GM18868 (cell line): ENCODE measurements around the gene SACM1L.
"Not testable (repeated sequence)": the region's sequence is repeated elsewhere in the genome, so short reads cannot be mapped to it uniquely, and the experiment has no call there.

Source experiments
- ATAC-seq: cut with Tn5 transposase; IDR thresholded peaks from one replicate; pipeline ENCODE4 v1.9.1; 2021; ENCODE audit warnings: mild to moderate bottlenecking, moderate library complexity; ENCODE audit not compliant: unreplicated experiment

SACM1L gene

DNA sequence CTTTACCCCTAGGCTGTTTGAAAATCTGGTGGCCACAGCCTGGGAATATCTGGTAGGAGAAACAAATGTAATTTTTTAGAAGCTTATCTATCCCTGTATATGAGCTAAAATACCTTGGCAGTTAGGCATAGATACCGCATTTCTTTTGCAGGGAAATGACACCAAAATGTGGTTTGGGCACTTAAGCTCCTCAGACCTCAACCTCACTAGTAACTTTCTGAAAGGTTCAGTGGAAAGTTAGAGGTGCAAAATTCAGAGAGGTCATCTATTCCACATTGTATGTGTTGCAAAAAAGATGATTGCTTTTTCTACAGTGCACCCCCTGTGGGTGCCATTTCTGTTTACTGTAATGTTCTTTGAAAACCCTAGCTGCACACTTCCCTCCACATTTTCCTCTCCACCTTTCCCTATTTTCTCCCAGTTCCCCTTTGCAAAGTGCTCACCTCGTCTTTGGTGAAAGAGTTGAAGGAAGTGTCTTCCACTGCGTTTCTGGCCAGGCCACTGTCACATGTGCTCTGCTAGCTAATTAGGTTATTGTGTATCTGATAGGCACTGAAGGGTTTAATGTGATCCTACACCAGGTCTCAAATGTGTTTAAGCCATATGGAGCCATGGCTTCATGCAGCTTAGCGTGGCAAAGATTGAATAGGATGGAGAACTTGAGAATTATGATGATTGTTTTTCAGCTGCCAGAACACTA is 1.3 kb downstream of the SACM1L start:
- ATAC-seq = no peak

- ATAC-seq = no peak
Observed at GRCh38 chr3:45691842-45692241, 2.6 kb downstream of the SACM1L start.

DNA sequence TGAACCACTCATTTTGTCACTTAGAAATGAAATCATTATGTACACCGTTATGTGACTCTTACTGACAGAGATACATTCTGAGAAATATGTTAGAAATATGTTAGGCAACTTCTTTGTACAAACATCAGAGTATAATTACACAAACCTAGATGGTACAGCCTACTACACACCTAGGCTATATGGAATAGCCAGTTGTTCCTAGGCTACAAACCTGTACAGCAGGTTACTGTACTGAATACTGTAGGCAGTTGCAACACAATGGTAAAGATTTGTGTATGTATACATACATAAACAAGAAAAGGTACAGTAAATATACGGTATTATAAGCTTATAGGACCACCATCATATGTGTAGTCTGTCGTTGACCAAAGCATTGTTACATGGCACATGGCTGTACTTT is 3.7 kb downstream of the SACM1L start:
- no peak for ATAC-seq

- no peak for ATAC-seq
Observed at GRCh38 chr3:45693941-45694521, 4.8 kb downstream of the SACM1L start.

DNA sequence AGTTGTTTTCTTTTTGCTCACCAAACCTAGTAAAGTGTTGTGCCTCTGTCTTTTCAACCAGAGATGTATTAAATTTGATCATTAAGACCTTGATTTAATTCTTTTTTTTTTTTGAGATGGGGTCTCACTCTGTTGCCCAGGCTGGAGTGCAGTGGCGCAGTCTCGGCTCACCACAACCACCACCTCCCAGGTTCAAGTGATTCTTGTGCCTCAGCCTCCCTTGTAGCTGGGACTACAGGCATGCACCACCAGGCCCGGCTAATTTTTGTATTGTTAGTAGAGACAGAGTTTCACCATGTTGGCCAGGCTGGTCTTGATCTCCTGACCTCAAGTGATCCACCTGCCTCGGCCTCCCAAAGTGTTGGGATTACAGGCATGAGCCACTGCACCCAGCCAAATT is 6.0 kb downstream of the SACM1L start:
- ATAC-seq = not testable (repeated sequence)

DNA sequence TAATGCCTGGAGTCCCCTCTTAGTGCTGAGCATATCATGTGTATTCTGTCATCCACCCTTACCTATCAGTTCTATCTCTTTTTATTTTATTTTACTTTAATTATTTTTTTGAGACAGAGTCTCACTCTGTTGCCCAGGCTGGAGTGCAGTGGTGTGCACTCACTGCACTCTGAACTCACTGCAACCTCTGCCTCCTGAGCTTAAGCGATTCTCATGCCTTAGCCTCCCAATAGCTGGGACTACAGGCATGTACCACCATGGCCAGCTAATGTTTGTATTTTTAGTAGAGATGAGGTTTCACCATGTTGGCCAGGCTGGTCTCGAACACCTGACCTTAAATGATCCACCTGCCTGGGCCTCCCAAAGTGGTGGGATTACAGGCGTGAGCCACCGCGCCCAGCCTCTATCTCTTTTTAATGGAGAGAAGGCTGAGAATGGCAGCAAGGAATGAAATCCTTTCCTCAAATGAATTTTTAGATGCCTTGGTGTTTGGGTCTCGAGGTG is 11.4 kb downstream of the SACM1L start:
- no peak for ATAC-seq

DNA sequence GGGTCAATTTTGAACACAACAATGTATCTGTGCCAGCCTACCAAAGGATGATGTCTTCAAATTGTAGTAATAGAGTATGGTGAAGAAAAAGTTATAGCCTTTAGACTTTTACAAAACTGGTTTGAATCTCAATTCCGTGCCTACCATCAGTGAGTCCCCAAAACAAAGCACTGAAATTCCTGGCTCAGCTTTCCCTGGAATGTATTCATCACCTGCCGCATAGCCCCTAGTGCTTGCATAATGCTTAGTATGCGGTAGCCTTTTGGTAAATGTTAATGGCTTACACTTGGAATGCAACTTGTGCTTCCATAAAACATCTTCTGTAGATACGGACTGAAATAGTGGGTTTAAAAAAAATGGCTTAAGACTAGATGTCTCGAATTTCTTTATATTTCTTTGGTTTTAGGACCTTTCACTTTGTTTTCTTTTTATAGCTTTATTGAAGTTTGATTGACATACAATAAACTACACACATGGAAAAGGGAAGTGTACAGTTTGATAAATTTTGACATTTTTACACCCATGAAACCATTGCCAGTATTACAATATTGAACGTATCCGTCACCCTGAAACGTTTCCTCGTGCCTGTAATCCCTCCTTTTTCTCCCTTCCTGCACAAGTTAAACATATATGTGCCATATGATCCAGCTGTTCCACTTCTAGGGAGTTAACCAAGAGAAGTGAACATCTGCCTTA is 12.1 kb downstream of the SACM1L start:
- no peak for ATAC-seq

DNA sequence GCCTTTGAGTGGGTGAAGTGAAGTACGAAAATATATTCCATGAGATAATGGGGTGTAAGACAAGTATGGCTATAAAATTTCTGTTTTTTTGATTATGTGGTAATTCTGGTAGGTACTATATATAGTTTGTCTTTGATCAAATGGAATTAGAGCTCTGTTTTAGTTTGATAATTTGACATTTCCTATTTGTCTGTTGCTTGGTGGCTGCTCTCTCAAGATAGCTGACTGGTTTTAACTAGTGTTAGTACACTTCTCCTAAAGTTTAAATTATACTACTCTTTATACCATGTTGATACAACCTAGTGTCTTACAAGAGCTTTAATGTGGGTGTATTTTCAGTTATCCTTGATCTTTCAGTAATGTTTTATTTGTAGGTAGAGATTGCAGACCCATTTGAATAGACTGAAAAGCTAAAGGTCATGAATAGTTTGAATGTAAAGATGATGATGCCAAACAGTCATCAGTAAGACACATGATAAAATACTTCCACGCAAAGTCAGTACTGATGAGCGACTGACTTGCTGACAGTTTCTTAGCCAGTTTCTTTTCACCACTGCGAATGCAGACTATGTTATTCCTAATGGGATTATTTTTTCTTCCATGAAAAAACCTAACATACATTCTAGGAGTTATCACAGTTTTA is 15.2 kb downstream of the SACM1L start:
- ATAC-seq = no peak

DNA sequence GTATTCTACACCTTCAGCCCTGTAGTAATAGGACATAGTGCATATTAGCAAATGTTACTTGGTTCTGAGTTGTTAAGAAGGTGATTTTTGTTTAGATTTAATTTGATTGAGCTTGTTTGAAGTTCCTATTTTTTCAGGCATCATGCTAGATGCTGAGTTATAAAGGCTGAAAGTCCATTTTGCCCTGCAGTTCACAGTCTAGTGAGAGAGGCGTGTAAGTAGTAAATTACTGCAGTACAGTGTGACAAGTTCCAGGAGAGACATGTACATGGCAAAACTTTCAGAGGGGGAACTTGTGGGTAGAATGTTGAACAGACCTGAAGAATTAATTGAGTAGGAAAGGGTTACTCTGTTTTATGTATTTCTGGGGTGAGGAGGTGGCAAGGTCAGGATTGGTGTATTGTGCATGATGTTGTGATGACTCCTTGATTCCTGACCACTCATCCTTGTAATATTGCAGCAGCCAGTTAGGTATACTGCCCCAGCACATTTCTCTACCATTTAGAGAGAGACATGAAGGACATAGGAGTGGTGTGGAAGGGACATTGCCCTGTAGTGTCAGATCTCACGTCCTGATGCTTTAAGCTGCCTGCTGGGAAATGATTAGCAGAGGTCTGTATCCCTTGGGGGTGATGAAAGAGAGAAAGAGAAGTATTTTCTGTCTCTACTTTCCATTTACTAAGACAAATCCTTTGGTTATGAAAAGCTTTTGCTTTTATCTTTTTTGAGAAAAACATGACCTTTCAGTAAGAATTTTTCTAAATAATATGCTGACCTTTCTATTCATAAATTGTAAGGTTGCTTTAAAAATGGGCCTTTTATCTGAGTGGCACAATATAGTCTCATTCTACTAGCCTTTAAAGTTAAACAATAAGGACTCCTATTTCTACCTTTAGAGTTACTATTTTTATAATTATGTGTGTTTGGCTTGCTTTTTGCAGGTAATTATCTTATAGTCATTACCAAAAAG is 16.9 kb downstream of the SACM1L start:
- ATAC-seq = no peak

GRCh38 chr3:45711931-45712330 is 22.7 kb downstream of the SACM1L start:
- ATAC-seq = no peak

DNA sequence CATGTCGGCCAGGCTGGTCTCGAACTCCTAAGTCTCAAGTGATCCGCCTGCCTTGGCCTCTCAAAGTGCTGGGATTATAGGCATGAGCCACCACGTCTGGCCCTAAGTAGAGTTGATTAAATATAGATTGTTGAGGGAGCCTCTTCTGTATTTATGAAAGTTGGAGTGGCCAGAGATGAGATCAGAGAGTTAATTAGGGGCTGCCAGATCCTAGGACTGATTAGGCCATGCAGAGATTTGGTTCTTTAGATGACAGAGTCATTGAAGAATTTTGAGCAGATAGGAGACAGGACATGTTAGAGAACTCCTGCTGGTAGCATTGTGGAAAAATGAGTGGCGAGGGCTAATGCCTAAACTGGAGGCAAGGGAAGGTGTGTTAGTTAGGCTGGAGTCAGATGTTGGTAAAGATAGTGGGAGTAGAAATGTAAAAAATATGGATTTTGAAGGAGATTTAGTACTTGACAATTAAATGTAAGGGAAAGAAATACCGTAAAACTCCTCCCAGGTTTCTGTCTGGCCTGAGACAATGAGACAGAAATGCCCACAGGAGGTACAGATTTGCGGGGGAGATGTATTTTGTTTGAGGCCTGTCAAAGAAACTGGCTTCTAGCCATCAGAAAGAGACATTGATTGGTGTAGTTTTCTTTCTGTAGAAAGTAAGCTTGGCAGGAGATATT is 23.4 kb downstream of the SACM1L start:
- ATAC-seq = no peak

DNA sequence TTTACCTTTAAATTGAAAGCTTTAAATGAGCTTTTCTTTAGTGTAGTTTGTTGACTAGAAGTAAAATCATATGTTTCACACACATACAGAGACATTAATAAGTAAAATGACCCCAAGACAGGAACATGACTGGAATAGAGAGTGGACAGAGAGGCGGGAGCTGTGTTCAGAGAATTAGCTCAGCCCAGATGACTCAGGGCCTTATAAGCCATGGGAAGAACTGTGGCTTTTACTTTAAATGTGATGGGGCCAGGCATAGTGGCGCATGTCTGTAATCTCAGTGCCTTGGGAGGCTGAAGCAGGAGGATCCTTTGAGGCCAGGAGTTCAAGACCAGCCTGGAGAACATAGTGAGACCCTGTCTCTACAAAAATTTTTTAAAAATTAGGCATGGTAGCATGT is 26.7 kb downstream of the SACM1L start:
- ATAC-seq = no peak

GRCh38 chr3:45716790-45717336 is 27.7 kb downstream of the SACM1L start:
- no peak for ATAC-seq

- no peak for ATAC-seq
Observed at GRCh38 chr3:45719655-45720487, 30.7 kb downstream of the SACM1L start.

DNA sequence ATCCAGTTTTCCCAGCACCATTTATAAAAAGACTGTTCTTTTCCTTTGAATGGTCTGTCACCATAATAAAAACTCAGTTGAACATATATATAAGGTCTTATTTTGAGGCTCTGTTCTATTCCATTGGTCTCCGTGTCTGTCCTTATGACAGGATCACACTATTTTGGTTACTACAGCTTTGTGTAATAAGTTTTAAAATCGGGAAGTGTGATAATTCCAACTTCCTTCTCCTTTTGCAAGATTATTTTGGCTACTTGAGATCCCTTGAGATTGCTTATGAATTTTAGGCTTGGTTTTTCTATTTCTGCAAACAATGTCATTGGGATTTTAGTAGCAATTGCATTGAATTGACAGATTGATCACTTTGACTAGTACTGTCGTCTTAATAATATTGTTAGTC is 35.7 kb downstream of the SACM1L start:
- no peak for ATAC-seq

- no peak for ATAC-seq
Observed at GRCh38 chr3:45729614-45730013, 40.4 kb downstream of the SACM1L start.

DNA sequence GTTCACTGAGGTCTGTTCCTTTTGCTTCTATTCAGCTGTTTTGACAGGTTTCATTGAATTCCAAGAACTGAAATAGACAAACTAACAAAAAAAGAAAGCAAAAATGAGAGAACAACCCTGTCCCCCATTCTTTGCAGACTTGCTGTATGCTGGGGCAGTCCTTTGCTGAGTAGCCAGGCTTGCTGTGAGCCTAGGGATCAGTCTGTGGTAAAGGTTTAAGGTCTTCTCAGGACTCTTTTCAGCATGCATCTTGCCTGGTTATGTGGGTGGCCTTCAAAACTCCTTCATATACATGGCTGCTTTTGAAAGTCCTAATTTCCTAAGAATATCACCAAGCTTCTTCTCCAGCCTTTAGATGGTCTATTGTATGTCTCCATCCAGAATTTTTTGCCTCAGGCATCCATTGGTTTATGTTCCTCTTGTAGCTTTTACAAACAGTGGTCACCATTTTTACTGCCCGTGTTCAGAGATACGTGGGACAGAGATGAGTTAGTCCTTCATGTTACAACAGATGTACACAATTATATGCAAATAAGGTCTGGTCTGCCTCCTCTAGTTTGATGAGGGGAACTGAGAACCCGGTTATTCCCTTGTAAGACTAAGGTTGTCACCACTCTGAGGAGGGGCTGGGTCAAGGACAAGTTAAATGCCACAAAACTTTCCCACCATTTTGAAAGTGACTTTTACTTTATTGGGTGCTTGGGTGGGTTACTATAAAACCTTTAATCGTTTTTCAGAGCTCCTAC is 41.4 kb downstream of the SACM1L start:
- ATAC-seq = peak; percentile 79

GRCh38 chr3:45736707-45737106 is 47.5 kb downstream of the SACM1L start:
- ATAC-seq = no peak
